HG03280 (cell line): ENCODE data around the gene H2BK1.

ENCODE experiments used
- ATAC-seq: cut with Tn5 transposase; IDR thresholded peaks from one replicate; pipeline ENCODE4 v1.9.1; 2021; ENCODE audit warnings: mild to moderate bottlenecking, moderate library complexity; ENCODE audit not compliant: unreplicated experiment

Gene H2BK1

DNA sequence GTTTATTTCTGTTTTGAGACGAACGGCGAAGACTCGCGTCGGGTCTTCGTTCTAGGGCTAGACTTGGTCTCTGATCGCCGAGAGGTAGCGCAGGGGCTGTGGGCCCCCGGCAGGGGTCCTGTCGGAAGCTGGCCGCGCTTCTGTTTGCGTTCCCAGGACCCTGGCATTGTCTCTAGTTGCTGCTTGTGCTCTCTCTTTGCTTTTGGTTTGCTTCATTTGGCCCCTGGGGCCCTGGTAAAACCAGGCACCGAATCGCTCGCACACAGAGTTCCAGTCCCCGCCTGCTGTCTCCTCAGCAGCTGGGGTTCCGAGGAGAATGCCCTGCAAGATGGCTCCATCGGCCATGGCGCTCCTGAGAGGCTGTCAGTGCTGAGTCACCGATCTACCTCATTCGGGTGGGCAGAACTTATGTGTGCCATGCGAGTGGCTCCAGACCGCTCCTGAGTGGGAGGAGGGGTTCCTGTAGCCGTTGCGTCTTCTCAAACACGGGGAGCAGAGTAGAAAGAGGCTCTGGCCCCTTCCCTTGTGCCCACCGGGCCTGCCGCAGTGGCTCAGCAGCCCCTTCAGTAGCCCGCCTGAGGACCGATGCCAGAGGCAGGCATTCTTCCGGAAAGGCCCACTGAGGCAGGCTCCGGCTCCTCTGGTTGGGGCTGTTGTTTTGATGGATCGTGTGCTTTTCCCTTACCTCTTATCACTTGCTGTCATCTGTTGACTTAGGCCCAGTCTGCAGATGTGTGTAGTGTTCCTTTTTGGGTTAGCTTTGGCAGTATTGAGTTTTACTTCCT, 22.8 kb upstream of the H2BK1 start:
- peak; percentile 33 for ATAC-seq

DNA sequence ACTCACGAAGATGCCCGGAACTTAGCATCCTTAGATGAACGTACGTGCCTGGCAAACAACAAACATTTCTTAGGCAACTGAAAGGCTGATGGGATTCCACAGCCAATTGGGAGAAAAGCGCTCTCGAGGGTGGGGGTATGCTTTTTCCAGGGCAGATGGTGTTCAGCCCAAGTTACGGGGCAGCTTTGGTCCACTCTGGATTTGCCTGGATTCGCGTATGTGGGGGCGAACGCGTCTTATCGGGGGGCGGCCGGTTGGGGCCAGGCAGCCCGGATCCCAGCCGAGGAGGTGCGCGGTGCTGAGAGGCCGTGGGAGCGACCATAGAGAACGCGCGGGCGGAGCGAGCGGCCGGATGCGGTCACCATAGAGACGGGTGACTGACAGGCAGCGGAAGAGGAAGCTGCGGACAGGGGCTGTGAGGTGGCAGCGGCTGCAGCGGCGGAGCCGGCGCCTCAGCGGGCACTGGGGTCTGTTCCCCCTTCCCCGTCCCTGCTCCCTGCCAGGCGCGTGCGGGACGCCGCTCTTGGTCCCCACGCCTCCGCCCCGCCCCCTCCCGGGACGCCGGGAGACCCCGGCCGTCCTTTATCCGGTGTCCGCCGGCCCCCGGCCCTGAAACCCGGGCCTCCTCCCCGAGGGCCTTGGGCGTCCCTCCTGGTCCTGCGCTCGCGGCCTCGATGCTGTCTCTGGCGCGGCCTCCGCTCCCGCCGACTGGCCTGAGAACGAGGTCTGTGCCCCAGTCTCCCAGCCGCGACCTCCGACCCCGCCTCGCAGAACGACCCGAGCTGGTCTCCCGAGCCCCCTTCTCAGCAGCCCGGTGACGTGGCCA, 22.0 kb upstream of the H2BK1 start, which contains the start of gene CHPF2:
TSS of gene CHPF2 (plus strand) at position 393 of the 826 bp plus-strand sequence. CDS start 1,529 bp downstream, outside the sequence.
- peak; percentile 98 for ATAC-seq

DNA sequence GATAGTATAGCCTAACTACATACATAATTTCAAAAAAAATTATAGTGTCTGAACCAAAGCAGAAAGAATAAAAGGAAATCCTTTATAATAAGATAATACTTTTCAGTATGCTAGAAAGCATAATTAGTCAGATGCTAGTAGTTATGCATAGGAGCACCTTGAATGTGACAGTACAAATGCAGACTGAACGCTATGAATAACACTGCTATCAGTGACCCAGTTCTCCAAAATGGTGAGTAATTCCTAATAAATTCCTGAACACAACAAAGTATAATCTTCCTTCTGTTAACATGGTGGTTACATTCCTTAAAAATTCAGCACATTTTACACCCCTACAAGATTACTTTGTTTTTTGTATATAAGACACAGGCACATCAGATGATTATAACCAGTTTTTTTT, 20.8 kb upstream of the H2BK1 start:
- ATAC-seq: no peak

DNA sequence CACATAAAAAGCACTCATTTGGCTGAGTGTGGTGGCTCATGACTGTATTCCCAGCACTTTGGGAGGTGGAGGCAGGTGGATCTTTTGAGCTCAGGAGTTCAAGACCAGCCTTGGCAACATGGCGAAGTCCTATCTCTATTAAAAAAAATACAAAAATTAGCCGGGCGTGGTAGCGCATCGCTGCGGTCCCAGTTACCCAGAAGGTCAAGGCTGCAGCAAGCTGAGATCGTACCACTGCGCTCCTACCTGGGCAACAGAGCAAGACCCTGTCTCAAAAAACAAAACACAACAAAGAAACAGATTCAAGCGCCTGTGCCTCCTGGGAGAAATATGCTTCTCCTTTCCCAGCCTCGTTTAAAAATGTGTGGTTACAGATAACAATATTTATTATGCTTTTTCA, 19.0 kb upstream of the H2BK1 start:
- no peak for ATAC-seq

DNA sequence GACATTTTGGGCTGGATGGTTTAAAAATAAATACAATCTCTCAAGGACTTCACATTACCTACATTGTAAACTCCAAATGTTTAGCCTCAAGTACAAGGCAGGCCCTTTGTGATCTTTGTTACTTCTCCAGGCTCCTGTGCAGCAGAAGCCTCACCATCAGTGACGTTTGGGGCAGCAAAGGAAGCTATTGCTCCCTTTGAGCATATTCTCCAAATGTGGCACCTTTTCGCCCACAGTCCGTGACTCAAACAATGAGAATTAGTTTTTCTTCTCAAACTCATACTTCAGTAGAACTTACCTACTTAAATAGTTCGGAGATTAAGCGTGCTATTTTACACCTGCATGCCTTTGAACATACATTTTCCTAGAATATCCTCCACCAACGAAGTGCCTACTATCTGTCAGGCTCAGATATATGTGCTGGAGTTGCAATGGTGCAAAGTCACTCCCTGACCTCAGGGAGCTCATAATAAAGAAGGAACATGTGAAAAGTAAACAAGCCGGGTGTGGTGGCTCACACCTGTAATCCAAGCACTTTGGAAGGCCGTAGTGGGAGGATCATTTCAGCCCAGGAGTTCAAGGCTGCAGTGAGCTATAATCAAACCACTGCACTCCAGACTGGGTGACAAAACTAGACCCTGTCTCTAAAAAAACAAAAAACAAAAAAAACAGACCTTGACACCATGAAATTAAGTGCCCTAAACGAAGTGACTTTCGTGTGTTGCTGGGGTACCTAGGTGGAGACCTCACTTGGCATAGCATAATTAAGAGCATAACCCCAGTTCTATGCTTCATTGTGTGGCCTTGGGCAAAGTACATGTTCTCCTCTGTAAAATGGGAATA, 18.0 kb upstream of the H2BK1 start:
- no peak for ATAC-seq

DNA sequence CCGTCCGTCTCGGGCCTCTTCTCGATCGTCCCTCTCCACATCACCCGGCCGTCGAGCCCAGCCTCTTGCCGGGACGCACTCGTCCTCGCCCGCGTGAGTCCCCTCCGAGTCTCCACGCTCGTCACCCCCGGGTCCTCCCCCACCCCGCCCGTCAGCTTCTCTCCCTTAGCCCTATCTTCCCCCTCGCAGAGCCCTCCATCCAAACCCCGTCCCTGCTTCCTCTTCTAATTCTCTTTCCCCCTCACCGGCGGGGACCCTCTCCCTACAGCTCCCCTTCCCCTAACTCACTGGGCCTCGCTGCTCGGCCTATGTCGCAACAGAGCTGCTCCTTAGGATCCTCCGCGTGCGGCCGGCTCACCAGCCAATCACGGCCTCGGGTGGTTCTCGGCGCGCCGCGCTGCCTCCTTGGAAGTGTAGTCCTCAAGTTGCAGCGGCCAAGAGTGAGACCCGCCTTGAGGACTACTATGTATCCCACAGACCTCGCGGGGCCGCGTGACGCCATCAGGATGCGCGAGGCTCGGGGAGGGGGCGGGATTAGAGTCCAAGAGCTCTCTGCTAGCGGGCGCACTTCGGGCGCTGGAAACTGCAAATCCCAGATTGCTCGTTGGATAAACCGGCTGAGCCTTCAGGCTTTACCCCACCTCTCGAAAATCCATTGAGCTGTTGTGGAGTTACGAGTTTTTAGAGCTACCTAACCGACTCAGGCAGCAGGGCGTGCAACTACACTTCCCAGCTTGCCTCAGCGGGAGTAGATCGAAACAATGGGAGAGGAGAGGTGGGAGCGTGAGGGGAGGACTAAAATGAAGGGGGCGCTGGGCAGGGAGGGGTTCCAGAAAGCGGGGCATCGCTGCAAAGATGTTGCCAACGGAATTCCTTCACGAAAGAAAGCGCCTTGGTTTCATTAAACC, 16.8 kb upstream of the H2BK1 start, which contains the start of gene ABCF2:
TSS of gene ABCF2 (minus strand) at position 331 of the 908 bp plus-strand sequence. CDS start 747 bp downstream, outside the sequence.
- peak; percentile 99 for ATAC-seq

DNA sequence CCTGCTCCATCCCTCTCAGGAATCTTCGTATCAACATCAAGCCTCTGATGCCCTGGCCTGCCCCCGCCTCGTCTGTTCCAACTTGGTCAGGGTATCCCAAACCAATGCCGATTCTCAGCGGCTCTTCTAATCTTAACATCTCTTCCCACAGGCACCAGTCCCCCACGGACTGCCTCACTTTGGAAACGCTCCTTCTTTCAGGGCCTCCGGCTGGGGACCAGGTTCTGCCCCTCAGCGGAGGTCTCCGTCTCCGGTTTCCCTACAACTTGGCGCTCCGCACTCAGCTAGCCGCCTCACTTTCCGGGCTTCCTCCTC, 16.2 kb upstream of the H2BK1 start:
- peak; percentile 3 for ATAC-seq

DNA sequence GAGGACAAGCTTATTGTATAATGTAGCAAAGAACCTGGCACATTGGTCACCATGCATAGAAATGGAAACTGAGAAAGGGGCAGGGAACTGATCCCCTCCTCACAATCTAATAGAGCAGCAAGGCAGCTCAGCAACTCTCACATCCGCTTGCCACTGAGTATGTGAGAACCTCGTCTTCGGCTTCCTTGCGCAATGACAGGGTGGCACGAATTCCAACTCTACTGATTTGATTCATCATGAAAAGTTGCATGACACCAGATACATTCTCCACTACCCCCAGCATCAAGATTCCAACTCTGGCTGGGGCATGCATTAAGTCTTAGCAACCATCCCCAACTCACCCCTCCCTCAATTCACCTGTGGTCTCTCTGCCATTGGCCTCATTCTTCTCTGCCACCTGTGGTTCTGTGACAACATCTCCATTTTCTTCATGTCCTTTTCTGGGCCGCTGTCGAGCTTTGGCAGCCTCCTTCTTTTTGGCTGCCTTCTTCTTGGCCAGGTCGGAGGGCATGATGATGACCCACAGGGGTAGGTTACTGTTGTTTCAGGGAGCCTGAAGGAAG, 15.7 kb upstream of the H2BK1 start:
- ATAC-seq: no peak

DNA sequence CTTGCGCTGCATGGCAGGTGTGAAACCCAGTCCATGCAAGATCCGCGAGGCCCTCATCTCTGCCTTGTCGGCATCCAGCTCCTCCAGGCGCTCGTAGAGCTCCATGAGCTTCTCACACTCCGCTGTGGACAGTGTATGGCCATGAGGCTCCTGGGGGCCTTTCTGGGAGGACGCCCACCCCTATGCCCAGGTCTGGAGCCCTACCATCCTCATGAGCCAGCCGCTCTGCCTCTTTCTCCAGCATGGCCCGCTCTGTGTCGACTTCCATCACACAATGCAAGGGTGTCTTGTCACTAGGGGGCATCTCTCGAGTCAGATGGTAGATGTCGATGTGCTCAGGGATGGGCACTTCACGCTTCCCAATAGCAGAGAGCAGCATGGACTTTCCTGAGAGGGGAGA, 13.4 kb upstream of the H2BK1 start:
- no peak for ATAC-seq

DNA sequence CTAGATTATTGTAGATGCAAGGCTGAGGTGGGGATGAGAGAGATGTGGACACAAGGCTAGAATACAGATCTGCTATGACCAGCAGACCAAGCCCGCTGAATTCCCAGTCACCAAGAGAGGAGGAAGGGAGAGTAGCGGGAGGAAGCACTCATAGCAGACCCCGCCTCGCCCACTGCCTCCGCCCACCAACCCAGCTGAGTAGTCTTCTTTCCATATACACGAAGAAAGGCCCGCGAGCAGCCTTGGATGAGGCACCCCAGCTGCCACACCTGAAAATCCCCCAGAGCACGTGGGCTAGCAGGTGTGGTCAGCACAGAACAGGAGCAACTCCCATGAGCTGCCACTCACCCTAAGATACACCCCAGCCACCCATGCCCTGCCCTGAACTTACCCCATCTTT, 7.9 kb upstream of the H2BK1 start:
- no peak for ATAC-seq

DNA sequence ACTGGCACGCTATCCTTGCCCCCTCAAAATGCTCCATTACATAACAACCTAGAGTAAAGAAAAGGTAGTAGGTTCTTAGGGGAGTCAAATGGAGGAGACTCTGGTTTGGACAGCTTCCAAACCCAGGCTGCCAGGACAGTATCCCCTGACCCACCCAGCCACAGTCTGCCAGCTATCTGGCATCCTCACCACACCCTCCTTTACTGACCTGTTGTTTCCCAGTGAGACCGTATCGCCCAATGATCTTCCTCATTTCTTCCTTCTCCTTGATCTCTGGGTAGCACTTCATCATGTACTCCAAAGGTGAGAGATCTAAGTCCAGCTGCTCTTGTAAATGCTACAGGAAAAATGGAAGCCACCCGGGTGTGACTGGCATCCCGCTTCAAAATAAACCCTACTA, 5.1 kb upstream of the H2BK1 start:
- ATAC-seq: no peak

DNA sequence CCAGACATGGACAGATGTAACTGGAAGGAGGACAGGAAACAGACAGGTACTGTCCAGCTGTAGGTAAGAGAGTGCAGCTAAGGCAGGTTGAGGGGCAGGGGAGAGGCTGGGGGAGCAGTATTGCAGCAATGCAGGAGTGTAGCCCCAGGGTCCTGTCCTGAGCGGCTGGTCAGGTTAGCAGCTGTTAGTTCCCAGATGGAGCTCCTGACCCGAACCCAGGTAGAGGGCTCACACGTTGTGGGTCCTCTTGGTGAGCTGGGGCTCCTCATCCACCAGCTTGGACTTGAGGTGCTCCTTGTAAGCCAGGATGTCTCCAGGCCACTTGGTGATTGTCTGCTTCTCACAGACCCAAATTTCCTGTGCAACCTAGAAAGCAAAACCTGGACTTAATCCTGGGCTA, 3.5 kb upstream of the H2BK1 start:
- no peak for ATAC-seq

DNA sequence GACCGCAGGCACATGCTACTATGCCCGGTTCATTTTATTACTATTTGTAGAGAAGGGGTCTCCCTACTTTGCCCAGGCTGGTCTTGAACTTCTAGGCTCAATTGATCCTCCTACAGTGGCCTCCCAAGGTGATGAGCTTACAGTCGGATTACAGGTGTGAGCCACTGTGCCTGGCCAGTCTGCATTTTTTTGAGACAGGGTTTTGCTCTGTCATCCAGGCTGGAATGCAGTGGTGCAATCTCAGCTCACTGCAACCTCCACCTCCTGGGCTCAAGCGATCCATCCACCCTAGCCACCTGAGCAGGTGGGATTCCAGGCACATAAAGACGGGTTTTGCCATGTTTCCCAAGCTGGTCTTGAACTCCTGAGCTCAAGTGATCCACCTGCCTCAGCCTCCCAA, 2.3 kb upstream of the H2BK1 start:
- no peak for ATAC-seq

DNA sequence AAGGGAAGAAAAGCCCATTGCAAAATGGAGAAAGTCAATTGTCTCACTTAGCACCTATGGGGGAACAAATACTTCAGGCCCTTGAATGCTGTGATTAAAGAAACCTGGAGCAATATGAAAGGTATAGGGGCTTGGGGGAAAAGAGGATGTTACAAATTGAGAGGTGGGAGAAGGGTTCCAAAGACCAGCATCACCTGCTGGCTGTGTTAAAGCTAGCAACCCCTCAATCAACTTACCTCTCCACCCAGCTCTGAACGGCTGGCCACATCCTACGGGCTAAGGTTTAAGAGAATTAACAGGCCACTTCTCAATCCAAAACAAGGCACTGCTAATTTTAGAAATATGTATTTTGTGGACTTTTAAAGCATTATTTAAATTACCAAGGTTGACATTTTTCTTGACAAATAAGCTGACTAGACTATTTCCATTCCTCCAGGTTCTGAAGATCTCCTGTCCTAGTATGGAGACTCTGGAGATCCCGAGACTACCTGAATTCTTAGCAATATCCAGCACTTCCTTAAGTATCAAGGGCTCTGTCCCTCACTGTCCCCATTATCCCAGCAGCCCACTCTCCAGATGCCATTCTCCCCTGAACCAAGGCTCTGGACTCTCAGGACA, 976 bp upstream of the H2BK1 start:
- ATAC-seq: no peak

DNA sequence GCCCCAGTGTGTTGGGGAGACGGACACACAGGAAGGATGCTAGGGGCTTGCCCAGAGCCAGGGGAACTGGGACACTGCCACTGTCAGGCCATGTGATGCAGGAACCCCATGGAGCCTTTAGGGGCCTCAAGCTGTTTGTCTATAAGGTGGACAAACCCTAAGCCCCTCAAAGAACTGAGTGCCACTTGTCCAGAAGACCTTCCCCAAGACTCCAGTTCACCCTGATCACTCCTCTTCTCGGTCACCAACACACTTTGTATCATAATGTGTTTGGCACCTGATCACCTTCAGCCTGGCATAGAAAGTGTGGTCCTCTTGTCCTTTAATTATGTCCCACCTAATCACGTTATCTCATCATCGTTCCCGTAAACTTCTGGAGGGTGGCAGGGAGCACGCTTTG, 700 bp downstream of the H2BK1 start:
- ATAC-seq: no peak

DNA sequence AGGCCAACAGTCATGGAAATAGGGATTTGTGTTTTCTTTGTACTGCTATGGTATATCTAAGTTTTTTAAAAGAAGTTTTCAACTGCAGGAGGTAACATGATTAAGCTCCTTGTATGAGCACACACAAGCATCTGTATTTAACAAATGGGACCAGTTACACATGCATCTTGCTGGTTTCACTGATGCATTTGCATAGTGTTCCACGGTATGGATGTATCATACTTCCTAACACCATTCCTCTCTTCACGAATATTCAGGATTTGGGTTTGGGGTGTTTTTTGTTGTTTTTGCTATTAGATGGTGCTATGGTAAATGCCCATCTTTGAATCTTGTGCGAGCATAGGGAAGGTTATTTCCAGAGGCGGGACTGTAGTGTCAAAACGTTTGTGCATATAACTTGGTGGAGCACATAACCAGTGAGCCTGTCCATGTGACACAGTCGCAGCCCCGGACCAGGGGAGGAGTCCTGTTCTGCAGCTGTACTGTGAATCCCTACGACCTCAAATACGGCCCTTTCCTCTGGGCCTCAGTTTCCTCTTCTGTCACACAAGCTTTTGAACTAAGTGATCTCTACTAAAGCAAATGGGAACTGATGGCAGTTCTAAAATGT, 1.9 kb downstream of the H2BK1 start:
- no peak for ATAC-seq

DNA sequence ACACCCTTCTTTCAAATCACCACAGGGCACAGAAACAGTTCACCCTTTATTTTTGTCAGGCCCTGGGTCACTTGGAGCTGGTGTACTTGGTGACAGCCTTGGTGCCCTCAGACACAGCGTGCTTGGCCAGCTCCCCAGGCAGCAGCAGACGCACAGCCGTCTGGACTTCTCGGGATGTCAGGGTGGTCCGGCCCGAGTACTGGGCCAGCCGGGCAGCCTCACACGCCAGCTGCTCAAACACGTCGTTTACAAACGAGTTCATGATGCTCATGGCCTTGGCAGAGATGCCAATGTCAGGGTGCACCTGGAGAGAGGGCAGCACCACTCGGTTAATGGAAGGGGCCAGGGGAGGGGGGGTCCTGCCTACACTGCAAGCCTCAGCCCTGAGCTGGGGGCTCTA, 2.5 kb downstream of the H2BK1 start:
- no peak for ATAC-seq

DNA sequence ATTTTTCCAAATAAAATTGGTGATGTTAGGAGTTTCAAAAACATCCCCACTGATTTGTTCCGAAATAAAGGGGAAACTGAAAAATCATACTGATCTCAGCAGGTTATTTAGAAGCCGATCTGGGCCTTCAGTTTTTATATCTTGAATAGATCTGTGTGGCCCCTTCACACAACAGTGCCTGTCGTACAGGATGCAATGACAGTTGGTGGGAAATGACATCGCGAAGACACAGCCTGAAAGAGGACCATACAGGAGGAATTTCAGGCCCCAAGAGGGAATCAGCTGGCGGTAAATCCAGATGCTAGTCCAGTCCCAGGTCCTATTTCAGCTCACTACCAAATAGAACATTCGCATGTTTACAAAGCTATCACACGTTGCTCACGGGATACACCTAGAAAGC, 3.0 kb downstream of the H2BK1 start:
- no peak for ATAC-seq

DNA sequence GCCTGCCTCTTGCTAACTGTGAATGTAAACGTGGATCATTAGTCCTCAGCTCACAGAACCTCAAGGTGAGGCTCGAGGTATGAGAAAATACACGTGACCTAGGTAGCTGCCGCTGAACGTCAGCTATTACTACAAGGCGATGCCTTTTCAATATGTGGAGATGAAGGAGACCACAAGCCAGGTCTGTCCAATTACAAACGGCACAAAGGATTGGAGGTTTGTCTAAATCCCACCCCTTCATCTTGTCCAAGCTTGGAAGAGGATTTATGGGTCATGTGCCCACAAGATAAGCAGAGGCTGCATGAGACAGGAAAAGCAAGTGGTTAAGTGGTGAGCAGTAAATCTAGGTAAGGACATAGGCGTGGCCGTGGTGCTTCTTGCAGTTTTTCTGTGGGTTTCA, 3.4 kb downstream of the H2BK1 start:
- ATAC-seq: no peak
